AG04450 (cell line): ENCODE results near the gene SNAPC2. TPM values are rescaled to one million over a fixed set of nuclear protein-coding genes. Genes with fewer than 3 reads are reported as not detected.
"Not testable (repeated sequence)": the region's sequence is repeated elsewhere in the genome, so short reads cannot be mapped to it uniquely, and the experiment has no call there.

ENCODE experiments used
- CTCF ChIA-PET: fragments of 300-600, 350-600 bp; formaldehyde crosslinking; extraction: SDS; loops from one replicate; lab custom pipeline; 2022; ENCODE audit warnings: antibody characterized with exemption, inconsistent platforms; lab: Charles Lee
- POLR2A ChIA-PET: fragments of 350-600 bp; formaldehyde crosslinking; extraction: SDS; loops from one replicate; lab custom pipeline; 2021; ENCODE audit warnings: antibody characterized with exemption, inconsistent platforms; lab: Yijun Ruan, JAX
- DNase-seq: peaks from one replicate; pipeline ENCODE4 v3.0.0-alpha.2; 2011; ENCODE audit warnings: low read depth, low spot score
- H3K27ac ChIP-seq: one replicate; pipeline ENCODE4 v1.5.1; 2012; ENCODE audit warnings: low read depth, low read length, control low read depth
- H3K27me3 ChIP-seq: one replicate; pipeline ENCODE4 v1.6.0; 2012; ENCODE audit warnings: low read length; ENCODE audit not compliant: control insufficient read depth, insufficient read depth
- H3K4me3 ChIP-seq: 2 replicates; pipeline ENCODE4 v1.5.1; 2011; ENCODE audit warnings: mild to moderate bottlenecking, low read depth, low read length, control low read depth
- H3K9me3 ChIP-seq: 2 replicates; pipeline ENCODE4 v1.5.1; 2012; ENCODE audit warnings: low read length; ENCODE audit not compliant: control insufficient read depth, insufficient read depth
- CTCF ChIP-seq: IDR thresholded peaks from 2 replicates; pipeline ENCODE4 v1.5.1; 2011; ENCODE audit warnings: low read depth, low read length, control low read depth, inconsistent platforms
- polyA plus RNA-seq: library from polyadenylated mRNA; depleted of rRNA; stranded (reverse); fragments of >200 nt; gene quantifications from 2 replicates; pipeline ENCODE4 v1.2.3, GENCODE V29; 2011

SNAPC2 gene
- polyA plus RNA-seq, 1 experiment, result 12.1 TPM

DNA sequence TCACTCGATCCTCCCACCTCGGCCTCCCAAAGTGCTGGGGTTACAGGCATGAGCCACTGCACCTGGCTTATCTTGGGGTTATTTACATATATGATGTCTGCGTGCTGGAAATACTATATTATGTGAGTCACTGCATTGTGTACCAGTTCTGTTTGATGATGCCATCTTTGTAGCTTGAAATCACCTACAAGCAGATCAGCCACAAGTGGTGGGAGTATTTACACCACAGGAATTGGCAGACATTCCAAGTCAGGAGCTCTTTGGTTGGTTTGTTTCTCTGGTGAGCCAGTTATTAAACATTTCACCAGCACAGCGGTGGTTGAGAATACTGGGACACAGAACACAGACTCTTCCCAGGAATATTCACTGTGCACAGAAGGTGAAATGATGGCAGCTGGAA lies 27.8 kb downstream of the SNAPC2 start:
- CTCF ChIA-PET, result interaction anchor here (0.6 to 1.7 kb wide), 2 partner anchors 299 to 304 kb away, joined by 5 to 10 read pairs; no protein-coding TSS in a partner anchor
- TF ChIP-seq CTCF, result no peak
- no peak for DNase-seq

DNA sequence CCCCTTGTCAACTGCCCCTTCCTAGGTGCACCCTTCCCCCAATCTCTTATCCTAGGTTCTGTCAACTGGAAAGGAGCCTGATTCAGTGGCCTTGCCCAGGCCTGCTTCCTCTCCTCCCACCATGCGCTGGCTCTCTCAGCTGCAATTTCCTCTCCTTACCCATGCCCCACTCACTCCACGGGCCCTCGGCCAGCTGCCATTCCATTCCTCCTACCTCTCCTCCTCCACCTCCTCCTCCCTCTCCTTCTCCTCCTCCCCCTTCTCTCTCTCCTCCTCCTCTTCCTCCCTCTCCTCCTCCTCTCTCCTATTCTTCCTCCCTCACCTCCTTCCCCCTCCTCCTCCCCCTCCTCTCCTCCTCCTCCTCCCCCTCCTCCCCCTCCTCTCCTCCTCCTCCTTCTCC lies 32.9 kb downstream of the SNAPC2 start:
- Histone ChIP-seq H3K27ac (no peak overlapping the region), H3K9me3 (no peaks in the 10 kb centered on the region; the same call in 1 of the 2 replicates), H3K27me3 (no peaks in the 10 kb centered on the region), H3K4me3 (no peak overlapping the region)
- ChIA-PET POLR2A (no interaction called here), CTCF (interaction anchor here (0.7 to 3.2 kb wide), 2 partner anchors 9 to 50 kb away, joined by 3 to 21 read pairs; partner anchors contain the start of gene TIMM44)
- TF ChIP-seq CTCF, result no peak
- no peak for DNase-seq

More for the DNA sequence above, 27.8 kb downstream of the SNAPC2 start:
- H3K4me3 ChIP-seq, result no peak overlapping the region
- no peak overlapping the region for H3K27ac ChIP-seq
- H3K9me3 ChIP-seq, result peaks cover 3% of the 10 kb centered on the region; the same call in 1 of the 2 replicates
- no peaks in the 10 kb centered on the region for H3K27me3 ChIP-seq
- POLR2A ChIA-PET, result no interaction called here

- Histone ChIP-seq H3K9me3 (no peaks in the 10 kb centered on the region; the same call in 1 of the 2 replicates), H3K4me3 (no peak overlapping the region), H3K27ac (no peak overlapping the region), H3K27me3 (no peaks in the 10 kb centered on the region)
- ChIA-PET POLR2A (no interaction called here), CTCF (interaction anchor here (0.7 to 3.2 kb wide), 3 partner anchors 9 to 49 kb away, joined by 3 to 21 read pairs (median 3); partner anchors contain the start of gene TIMM44)
- no peak for DNase-seq
- TF ChIP-seq CTCF, result no peak
Measured at GRCh38 chr19:7953576-7953975, 33.4 kb downstream of the SNAPC2 start.

DNA sequence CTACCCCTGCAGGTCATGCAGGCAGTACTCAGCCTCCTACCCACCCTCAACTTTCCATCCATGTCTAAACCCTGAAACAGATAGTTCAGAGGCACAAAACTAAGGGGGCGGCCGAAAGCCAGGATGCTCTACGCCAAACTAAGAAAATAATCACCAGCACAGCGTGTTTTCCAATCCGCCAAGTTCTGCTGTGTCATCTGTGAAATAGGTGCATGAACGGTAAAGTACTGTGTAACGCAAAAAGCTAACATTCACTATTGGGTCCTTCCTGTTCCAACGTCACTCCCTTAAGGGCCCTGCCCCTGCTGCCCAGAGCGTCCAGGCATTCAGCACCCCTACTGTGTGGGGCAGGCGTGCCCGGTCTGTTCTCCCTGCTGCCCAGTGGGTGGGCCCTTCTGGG lies 35.6 kb downstream of the SNAPC2 start:
- TF ChIP-seq CTCF, result no peak
- Histone ChIP-seq H3K4me3 (no peak overlapping the region), H3K27me3 (no peaks in the 10 kb centered on the region), H3K27ac (no peak overlapping the region), H3K9me3 (no peaks in the 10 kb centered on the region)
- ChIA-PET POLR2A (interaction anchor here (1.4 kb wide), 1 partner anchor 12 kb away, joined by 4 read pairs; the partner anchor contains the start of gene TIMM44), CTCF (no interaction called here)
- no peak for DNase-seq

DNA sequence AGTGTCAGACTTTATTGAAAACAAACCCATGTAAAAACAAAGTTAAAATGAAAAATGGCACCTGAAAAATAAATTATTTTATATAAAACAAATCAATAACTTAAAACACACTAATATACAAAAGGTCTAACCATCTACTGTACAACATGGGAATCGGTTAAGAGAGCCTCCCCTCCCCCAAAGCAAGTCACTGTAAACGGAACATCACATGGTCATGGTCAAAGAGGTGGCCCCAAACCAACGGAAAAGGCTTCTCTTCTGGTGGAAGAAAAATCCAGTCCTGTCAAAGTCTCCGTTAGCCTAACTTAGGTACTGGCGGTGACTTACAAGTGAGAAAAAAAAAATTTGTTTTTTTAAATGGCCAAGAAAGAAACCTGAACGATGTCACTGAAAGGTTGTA lies 39.1 kb downstream of the SNAPC2 start:
- TF ChIP-seq CTCF, result no peak
- POLR2A ChIA-PET, result no interaction called here
- Histone ChIP-seq H3K9me3 (no peaks in the 10 kb centered on the region; the same call in 1 of the 2 replicates), H3K27ac (no peak overlapping the region), H3K4me3 (no peak overlapping the region), H3K27me3 (no peaks in the 10 kb centered on the region)
- CTCF ChIA-PET, result interaction anchor here (0.5 to 3.2 kb wide), 5 partner anchors 9 to 310 kb away, joined by 3 to 23 read pairs (median 4); partner anchors contain the start of gene TIMM44
- no peak for DNase-seq

DNA sequence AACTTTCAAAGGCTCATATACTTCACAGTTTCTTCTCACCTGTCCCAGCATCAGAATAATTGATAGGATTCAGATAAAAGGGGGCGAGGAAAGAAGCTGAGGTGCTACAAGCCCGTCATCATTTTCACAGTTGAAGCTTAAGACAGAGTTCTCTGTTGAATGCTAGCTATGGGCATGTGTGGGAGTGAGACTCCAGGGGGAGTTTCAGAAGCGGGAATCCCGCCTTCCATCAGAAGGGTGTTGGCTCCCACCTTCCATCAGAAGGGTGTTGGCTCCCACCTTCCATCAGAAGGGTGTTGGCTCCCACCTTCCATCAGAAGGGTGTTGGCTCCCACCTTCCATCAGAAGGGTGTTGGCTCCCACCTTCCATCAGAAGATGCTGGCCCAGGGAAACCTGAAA lies 40.9 kb downstream of the SNAPC2 start:
- POLR2A ChIA-PET, H3K27me3 ChIP-seq, H3K4me3 ChIP-seq, H3K27ac ChIP-seq, H3K9me3 ChIP-seq, DNase-seq: not testable (repeated sequence)
- CTCF ChIA-PET, result interaction anchor here (1.6 to 3.2 kb wide), 2 partner anchors 10 to 17 kb away, joined by 8 to 23 read pairs; partner anchors contain the start of gene TIMM44
